GM04504 (cell line): Measurements from ENCODE around the gene DNAL1.

Experiments
- DNase-seq: peaks from one replicate; pipeline ENCODE4 v3.0.0-alpha.2; 2012; ENCODE audit warnings: low read depth

The DNAL1 gene

DNA sequence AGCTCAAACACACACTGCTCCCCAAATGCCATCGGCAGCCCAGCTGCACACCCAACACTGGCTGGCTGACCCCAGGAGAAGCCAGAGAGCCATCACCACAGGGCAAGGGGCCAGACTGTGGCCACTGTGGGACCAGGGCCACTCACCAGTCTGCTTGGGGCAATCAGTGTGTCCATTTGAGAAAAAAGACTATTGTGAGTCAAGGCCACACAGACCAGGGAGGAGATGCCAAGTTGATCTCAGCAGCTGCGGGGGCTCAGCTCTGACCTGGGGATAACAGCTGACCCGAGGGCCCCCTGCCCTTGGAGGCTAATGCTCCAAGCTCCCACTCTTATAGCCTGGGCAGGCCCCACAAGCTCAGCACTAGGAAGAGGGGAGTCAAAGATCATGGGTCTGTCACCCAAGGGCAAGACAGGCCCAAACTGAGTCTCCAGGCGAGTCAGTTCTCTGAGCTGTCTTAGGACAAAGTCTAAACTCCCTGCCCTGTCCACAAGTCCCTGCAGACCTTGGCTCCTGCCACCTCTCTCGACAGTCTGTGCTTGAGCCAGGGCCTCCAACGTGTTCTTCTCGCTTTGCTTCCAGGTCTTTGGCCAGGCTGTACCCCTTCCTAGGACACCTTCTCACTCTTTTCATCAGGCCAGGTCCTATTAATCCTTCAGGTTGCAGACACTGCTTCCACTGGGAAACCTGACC is 99.5 kb downstream of the DNAL1 start:
- no peak for DNase-seq

DNA sequence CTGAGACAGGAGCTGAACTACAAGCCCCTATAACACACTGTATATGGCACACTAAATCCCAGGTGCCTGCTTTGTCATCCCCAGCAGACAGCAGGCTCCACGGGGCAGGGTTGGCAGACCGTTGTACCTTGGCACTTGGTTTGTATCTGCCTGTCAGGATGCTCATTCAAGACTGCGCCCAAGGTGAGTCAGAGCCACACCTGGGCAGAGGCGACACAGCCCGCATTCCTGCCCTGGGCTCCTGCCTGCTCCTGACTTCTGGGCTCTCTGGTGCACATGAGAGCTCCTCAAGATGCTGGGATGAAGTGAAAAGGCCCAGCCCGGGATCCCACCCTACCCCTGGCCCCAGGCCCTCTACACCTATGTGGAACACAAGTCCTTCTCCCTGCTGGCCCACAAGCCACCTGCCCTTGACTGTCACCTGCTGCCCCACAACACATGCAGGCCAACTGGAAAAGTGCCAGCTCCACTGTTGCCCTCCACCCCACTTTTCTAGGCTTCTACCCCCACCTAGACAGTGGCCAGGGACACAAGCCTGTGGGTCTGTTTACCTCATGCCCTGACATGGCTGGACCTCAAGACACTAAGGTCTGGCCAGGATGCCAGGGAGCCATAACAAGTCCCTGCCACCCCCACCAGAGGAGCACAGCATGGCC is 100.2 kb downstream of the DNAL1 start:
- no peak for DNase-seq

DNA sequence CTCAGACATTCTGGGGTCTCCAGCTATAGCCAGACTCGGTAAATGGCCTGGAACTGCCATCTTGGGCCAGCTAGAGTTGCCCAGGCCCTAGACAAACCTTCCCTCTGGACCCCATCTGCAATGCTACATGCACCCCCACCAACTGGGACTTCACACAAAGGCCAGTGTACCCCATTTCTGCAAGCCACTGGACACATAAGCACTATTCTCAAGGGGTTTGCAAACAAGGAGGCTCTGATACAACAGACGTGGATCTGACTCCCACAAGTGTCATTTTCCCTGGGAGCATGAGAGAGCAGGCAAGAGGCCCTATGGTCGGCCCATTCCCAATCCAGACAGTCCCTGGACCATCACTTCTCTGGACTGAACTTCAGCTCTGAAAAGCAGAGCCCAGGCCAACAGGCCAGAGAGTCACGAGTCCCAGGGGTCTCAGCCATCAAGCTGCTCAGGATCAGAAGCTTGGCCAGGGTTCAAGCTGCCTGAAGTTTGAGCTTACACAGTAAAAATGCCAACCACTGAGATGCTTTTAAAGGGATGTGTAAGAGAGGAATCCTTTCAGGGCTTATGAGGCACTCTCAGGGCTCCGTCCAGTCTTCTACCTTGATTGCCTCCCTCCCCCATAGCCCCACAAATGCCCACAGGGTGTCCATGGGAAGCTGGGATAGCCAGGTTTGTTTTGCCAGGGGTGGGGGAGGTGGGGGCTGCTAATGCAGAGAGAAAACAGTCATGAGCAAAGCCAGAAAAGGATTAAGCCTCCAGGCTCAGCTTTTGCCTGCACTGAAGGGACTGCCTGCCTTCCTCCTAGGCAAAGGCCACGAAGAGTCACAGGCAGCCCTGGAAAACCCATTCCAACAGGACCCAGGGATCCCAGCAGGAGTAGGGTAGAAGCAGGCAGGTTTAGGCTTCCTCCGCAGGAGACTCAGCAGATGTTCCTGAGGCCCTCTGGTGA is 101.1 kb downstream of the DNAL1 start:
- DNase-seq: no peak

DNA sequence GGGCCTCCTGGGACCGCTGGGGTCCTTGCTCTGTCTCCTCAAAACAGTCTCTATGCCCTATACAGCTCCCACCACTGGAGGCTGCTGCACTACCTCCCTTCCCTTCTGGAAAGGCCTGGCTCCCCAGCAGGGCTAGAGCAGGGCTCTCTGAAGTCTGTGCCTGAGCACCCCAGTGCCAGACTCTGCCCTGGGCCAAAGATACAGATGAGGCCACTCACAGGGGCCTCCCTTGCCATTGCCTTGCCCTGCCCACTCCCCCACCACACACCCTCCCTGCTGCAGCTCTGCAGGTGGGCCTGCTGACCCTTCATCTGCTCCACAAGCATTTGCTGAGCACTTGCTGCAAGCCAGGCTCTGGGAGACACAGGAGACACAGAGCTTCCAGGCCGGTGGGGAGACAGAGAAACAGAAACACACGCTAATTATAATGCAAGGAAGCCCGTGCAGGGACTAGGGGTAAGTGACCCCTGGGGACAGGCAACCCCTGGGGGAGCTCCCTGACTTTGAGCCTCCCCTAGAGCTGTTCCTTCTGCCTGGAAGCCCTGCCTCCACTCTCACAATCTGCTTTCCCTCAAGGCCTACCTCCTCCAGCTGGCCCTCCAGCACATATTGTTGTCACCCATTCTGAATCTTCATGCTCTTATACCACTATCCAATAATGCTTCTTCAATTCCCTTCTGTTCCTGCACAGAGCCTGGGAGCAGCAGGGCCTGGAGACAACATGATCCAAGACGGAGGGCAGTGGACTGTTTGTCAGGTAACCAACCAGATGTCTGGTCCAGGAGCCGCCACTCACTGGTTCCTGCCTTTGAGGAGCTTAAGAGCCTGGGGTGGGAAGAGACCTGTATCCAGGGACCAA is 102.0 kb downstream of the DNAL1 start:
- DNase-seq: no peak

DNA sequence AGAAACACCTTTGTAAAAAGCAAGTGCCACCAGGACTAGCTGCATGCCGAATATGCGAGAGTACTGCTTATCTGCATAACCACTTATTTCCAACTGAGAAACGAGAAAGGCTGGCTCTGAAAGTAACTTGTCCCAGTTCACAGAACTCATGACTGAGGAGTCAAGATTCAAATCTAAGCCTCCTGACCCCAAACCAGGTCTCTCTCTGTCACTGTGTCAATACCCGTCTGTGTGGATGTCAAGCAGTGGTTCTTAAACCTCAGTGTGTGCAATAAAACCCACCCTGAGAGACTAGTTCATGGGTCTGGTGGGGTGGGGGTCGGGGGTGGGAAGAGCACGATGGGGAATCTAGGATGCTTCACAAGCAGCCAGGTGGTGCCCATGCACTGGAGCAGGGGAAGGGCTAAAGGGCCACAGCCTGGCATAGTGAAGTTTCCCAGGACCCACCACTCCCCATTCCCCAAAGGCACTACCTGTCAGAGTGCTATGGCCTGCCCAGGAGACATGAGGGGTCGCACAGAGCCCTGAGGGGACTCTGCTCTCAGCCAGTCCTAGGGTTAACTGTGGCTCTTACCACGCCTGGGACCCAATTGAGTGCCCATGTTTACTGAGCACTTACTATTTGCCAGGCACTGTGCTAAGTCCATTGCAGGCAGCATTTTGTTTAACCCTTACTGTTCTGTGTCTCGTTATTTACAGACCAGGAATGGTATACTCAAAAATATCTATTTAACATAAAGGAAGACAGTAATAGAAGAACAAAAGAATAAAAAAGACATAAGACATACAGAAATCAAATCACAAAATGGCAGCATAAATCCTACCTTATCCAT is 102.8 kb downstream of the DNAL1 start:
- DNase-seq: no peak

DNA sequence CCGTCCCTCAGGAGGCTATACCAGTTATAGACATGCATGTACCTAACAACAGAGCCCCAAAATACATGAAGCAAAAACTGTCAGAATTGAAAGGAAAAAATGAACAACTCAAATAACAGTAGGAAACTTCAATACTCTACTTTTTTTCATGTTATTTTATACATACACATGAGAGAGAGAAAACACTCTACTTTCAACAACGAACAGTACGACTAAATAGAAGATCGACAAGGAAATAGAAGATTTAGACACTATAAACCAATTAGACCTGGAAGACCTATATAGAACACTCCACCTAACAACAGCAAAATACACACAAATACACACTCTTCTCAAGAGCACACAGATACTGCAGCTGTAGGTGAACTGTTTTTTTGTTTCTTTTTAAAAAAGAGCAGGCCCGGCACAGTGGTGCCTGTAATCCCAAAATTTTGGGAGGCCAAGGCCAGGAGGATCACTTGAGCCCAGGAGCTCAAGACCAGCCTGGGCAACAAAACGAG is 104.1 kb downstream of the DNAL1 start:
- no peak for DNase-seq

DNA sequence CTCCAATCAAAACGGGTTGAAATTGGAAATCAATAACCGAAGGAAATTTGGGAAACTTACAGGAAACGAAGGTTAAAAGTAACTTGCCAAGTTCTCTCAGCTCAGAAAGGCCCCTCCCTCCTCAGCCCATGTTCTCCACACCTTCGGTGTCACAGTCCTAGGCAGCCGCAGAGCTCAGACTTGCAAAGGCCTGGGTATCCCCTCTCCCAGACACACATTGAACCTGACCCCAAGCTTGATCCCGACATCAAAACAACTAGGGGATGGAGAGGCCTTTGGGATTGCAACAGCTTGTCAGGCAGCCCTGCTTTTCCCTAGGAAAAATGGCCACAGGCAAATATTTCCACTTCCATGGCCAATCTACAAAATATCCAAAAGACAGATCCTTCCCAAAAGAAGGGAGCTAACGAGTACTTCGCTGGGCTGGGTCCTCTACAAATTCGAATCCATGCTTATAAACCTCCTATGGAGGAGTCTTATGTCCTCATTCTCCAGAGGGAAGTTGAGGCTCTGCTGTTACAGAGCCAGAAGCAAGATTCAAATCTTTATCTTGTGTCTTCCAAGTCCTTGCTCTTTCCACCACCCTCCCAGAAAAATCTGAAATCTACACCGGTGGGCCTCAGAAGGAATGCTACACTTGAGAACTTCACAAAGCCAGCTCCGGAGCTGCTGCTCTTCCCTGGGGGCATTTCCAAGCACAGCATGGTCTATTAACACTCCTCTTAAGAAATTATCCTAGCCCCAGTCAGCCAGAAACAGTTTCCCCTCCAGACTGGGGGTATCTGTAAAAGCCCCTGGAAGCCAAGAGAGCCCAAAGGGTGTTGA is 105.1 kb downstream of the DNAL1 start:
- DNase-seq: no peak

DNA sequence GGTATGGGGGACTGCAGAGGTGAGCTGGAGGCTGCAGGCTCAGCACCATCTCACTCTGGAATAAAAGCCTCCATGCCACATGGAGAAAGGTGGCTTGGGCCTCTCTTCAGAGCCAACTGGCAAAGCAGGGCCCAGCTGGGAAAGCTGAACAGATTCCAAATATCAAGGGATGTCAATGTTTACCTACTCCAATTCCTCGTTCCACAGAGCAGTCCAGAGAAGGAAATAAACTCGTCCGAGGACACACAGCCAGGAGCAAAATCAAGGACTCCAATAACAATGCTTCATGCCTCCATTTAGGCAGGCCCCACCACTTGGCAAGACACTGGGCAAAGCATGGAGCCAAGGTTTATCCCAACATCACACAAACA is 105.7 kb downstream of the DNAL1 start:
- no peak for DNase-seq

DNA sequence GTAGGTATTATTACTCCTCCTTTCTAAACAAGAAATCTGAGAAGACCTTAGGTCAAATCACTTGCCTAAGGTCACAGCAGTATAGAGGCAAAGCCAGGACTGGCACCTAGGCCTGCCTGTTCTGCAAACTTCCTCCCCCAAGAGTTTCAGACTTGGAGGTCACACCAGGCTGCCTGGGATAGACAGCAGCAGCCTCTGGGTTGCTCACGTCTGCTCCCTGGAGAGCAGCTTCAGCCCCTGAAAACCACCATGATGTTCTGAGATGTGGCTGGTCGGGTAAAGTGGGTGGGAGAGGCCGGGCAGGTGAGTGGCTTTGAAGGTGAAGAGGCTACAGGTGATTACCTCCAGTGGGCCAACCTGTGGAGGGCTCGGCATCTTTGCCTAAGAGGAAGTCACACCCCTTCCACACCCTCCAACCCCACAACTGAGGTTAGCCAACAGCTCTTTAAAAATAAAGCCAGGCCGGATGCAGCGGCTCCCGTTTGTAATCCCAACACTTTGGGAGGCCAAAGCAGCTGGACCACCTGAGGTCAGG is 106.4 kb downstream of the DNAL1 start:
- DNase-seq: no peak

DNA sequence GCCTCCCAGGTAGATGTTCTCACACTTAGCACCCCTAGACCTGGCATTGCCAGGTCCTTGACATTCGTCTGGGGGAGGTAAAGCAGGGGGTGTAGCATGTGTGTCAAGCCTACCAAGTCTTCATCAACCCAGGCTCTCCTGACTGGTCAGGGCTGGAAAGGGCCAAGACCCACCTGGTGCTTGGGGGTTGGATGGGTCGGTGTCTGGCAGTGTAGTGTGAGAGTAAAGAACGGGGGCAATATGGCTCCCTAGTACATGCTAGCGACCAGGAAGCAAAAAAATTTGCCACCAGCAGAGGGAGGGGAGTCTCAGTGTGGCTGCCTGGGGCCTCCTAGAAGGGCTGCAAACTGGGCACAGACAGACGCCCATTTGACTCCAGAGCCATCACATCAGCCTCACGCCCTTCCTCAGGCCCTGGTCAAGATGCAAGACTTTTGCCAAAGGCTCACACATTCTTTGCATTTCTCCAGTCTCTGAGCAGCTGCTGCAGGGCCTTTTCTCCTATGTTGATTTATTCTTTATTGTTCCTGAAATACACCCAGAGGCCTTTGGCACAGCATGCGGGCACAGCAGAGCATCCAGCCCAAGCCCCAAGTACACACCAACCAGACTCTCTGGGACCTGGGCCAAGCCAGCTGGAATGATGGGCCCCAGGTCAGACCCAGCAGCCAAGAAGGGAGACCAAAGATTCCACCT is 107.7 kb downstream of the DNAL1 start:
- peak; percentile 72 for DNase-seq
